22Rv1 (cell line): Measurements from ENCODE around the gene FHOD3.

Experiments
- H3K27ac ChIP-seq: fragments of 450-650 bp; 2 replicates; pipeline ENCODE4 v1.5.1; 2017
- CTCF ChIP-seq: fragments of 450-650 bp; IDR thresholded peaks from 2 replicates; pipeline ENCODE4 v1.5.1; 2017; ENCODE audit warnings: mild to moderate bottlenecking
- ZFX ChIP-seq: fragments of 450-650 bp; IDR thresholded peaks from 2 replicates; pipeline ENCODE4 v1.6.1; 2017; ENCODE audit warnings: antibody characterized with exemption, borderline replicate concordance

Gene FHOD3

GRCh38 chr18:36733150-36733549, 435.6 kb downstream of the FHOD3 start:
- H3K27ac ChIP-seq, result no peak overlapping the region
- TF ChIP-seq ZFX (no peak), CTCF (no peak)

GRCh38 chr18:36734596-36734995, 437.1 kb downstream of the FHOD3 start:
- no peak overlapping the region for H3K27ac ChIP-seq
- no peak for TF ChIP-seq ZFX
- no peak for TF ChIP-seq CTCF

- TF ChIP-seq ZFX (no peak), CTCF (no peak)
- H3K27ac ChIP-seq, result no peak overlapping the region
These were observed 437.6 kb downstream of the FHOD3 start for GRCh38 chr18:36735130-36735529.

GRCh38 chr18:36736094-36736493, 438.6 kb downstream of the FHOD3 start:
- no peak overlapping the region for H3K27ac ChIP-seq
- TF ChIP-seq CTCF (no peak), ZFX (no peak)

- no peak overlapping the region for H3K27ac ChIP-seq
- TF ChIP-seq CTCF (no peak), ZFX (no peak)
These were observed 439.8 kb downstream of the FHOD3 start for GRCh38 chr18:36737316-36737715.

- H3K27ac ChIP-seq, result no peak overlapping the region
- TF ChIP-seq ZFX (no peak), CTCF (no peak)
These were observed 446.9 kb downstream of the FHOD3 start for GRCh38 chr18:36744261-36744876.

GRCh38 chr18:36745219-36745975, 447.9 kb downstream of the FHOD3 start:
- no peak for TF ChIP-seq CTCF
- TF ChIP-seq ZFX, result no peak
- H3K27ac ChIP-seq, result no peak overlapping the region
